OCI-M1 (cell line): ENCODE data around the gene MYH6.

Experiments used
- DNase-seq: peaks from one replicate; lab custom pipeline; 2025; lab: John Stamatoyannopoulos, UW

MYH6 gene

DNA sequence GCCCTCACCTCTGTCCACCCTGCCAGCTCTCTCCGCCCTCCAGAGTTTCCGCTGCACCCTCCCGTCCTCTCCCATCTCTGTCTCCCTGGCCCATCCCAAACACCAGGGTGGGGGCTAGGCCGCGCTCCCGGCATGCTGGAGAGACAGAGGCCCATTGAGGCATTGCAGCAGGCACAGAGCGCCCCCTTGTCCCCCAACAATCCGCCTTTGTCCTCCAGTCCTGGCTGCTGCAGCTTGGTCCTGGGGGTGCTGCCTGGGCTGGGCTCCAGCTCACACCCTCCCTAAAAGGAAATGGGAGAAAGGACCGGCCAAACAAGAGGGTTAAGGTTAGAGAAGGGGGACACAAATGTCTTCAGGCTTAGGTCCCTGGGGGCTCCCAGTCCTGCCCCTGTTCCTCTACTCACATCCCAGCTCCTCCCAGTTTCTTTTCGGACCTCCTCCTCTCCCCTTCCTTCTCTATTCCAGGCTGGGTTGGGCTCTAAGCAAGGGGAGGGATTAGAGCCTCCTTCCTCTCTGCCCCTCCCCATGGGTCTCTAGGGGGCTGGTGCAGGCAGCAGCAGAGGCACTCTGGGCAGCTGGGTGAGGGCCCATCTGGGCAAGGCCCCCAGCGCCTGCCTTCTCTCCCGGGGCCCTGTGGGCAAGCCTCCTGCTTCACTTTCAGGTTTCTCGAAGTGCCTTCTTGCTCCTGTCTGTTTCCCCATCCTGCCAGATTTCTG is 31.4 kb downstream of the MYH6 start, which contains the start of gene CMTM5:
Gene CMTM5 (plus strand): TSS at position 565 of the 716 bp plus-strand sequence. CDS start 206 bp downstream, outside the sequence.
- DNase-seq = no peak

DNA sequence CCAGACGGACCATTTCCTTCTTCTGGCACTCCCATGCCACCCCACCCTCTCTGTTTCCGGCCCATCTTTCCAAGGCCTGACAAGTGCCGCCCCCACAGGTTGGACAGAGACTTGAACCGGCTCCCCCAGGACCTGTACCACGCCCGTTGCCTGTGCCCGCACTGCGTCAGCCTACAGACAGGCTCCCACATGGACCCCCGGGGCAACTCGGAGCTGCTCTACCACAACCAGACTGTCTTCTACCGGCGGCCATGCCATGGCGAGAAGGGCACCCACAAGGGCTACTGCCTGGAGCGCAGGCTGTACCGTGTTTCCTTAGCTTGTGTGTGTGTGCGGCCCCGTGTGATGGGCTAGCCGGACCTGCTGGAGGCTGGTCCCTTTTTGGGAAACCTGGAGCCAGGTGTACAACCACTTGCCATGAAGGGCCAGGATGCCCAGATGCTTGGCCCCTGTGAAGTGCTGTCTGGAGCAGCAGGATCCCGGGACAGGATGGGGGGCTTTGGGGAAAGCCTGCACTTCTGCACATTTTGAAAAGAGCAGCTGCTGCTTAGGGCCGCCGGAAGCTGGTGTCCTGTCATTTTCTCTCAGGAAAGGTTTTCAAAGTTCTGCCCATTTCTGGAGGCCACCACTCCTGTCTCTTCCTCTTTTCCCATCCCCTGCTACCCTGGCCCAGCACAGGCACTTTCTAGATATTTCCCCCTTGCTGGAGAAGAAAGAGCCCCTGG is 32.4 kb downstream of the MYH6 start:
- no peak for DNase-seq

DNA sequence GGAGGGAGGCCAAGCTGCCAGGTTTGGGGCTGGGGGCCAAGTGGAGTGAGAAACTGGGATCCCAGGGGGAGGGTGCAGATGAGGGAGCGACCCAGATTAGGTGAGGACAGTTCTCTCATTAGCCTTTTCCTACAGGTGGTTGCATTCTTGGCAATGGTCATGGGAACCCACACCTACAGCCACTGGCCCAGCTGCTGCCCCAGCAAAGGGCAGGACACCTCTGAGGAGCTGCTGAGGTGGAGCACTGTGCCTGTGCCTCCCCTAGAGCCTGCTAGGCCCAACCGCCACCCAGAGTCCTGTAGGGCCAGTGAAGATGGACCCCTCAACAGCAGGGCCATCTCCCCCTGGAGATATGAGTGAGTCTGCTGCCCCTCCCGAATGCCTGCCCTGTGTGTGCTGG is 35.0 kb downstream of the MYH6 start:
- no peak for DNase-seq

DNA sequence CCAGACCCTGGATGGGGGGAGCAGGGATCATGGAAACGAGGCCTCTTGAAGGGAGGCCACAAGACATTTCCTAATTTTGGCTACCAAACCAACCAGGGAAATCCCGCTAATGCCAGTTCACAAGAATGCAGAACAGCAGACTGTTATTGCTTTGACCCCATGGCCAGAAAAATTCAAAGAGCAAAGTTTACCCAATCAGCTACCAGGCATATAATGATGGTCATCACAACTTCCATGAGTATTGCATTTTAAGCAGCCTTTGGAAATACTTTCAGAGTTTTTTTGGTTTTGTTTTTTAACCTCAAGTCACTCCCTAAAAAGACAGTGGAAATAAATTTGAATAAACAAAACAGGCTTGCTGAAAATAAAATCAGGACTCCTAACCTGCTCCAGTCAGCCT is 35.6 kb downstream of the MYH6 start, which contains the start of gene IL25:
Gene IL25 (plus strand): TSS at position 301 of the 400 bp plus-strand sequence.
- no peak for DNase-seq

DNA sequence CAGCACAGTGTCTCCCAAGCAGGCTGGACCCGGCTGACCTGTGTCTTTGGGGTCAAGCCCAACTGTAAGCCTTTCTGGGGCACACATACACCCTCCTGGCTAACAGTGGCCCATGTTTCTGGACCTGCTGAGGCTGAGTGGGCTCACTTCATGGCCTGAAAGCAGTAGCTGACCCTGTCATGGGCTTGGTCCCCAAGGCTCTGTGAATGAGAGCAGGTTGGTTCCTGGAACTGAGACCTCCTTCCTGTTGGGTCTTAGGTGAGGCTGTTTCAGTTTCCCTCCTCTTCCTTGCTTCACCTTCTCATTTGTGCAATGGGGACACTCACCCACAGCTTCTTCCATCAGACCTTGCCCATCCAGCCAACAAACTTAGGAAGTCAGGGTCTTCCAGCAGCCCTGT is 36.2 kb downstream of the MYH6 start:
- DNase-seq = no peak

DNA sequence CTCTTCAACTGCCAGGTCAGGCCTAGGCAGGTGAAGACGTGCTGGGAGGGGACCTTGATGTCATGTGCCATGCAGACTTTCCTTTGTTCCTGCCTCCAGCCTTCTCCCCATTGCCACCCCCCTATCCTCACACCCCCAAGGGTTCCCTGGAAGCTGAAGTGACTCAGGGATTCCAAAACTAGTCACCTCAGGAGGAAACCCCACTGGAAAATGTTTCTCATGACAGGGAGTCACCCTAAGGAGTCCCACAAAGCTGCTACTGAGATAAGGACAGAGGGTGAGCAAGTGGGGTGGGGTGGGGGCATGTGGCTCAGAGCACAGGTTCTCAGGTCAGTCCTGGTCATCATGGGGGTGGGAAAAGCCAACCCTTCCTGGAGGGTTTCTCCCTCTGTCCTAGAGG is 37.9 kb downstream of the MYH6 start:
- DNase-seq = no peak

DNA sequence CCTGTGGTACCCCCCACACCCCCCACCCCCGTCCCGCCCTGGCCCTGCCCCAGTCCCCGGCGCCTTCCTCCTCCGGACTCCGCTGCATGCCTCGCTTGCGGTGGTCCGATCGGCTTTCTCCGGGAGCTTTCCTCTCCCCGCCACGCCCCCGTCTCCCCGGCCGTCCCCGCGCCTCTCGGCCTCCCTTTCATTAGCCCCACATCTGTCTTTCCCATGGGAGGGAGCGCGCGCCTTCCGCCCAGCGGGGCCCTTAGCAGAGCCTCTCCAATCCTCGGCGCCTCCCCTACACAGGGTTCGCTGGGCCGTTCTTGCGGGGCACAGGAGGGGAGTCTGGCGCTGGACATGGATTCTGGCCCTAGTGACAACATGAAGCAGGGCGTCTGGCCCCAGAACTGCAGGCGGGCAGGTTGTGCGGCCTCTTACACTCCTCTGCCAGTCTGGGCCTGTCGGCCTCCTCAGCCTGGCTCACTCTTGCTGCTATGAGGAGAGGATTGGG is 41.6 kb downstream of the MYH6 start:
- no peak for DNase-seq

DNA sequence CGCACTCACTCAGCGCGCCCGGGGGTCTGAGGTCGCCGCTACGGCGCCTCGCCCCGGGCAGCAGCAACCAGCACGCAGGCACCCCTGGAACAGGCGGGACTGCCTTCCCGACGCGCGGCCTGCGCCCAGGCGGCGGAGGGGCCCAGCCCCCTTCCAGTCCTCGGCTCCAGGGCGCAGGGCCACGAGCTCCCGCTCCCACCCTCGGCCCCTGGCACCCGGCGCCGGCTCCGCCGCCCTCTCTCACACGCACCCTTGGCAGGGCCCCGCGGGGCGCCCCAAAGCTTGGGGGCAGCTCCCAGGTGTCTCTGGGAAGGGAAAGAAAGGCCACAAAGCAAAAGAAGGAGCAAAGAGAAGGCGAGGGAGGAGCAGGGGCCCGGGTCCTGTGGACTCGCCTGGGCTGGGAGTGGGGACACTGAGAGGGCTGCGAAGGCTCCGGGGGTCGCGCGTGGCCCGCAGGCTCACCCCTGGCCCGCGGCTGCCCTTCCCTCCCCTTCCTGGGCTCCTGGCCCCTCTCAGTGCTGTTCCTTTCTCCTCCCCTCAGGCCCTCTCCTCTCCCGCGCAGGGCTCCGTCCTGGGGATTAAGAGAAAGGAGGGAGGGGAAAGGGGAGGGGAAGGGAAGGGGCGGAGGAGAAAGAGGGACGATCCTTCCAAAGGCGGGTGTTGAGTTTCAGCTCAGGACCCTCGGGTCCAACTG is 42.2 kb downstream of the MYH6 start:
- DNase-seq = no peak

DNA sequence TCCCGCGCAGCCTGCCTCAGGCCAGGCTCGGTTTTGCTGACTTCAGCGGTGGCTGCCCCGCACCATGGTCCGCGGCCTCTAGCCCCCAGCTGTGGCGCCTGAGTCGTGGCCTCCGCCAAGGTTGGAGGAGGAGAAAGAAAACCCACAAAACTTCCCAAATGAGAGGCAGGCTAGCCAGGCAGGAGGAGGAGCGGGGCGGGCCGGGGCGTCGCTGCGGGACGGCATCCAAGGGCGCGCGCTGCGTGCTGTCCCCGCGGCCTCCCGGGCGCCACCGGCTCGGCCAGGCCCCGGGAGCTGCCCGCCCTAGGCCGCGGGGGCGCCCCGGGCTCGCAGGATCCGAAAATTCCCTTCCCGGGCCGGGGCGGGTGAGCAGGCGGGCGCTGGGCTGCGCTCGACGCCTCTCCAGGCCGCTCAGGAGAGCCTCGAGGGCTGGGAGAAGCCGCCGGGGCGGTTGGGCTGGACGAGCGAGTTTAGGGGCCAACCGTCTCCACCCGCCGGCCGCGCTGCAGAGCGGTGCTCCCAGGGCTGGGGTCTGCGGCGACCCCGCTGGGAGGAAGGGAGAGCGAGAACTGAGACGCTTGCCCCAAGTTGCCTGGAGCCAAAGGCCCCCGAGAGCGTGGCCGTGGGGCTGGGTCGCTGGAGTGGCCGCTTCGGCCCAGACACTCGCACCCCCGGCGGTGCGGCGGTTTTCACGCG is 42.9 kb downstream of the MYH6 start, which contains the start of gene EFS:
Gene EFS (minus strand): TSS at position 137 of the 696 bp plus-strand sequence. CDS start 147 bp downstream, outside the sequence.
- no peak for DNase-seq

DNA sequence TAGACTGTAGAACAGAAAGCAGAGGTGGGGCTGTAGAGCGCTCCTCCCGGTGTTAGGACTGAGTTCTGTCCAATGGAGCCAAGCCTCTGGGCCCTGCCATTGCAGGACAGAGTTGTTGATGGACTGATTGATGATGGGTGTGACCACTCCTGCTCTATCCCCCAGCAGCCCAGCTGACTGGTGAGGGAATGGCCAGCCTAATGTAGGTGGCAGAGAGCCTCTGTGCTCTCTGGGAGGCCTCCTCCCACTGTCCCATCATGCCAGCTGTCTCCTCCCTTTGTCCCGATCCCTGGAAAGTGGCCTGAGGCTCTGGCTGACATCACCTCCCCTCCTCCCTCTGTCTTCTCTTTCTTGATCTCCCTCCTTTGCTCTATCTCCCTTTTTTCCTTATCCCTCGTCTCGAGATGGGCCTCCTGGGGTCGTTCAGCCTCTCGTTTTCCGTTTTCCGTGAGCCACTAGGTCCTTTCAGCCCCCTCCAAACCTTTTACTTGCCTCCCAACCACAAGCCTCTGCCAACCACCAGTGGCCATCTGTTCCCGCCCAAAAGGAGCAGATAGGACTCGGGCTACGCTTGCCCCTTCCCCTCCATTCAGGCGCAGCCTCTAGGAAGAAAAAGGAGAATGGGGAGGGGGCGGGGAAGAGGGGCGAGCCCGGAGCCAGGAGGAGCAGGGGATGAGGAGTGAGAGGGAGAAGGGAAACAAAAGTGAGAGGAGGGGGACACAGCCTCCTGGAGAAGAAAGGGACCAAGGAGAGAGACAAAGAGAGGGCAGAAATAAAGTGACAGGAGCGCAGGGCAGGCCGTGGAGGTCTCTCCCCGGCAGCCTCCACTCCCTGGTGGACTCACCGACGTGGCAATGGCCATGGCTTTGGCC is 43.7 kb downstream of the MYH6 start:
- DNase-seq = no peak

DNA sequence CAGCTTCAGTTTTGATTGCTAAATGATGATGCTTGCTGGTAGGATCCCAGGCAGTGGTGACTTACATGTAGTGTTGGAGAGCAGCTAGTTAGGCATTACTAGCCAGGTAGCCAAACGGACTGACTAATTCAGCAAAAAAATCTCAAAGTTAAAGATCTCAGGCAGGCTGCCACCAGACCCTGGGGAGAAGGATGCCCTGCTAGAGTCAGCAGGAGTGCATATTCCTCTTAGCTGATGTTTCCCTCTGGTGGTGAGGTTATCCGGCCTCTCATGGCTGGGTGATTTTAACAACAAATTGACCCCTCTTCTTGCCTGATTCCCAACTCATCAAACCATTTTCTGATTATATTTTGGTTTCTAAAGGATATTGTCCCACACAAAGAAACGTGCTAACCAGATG is 45.9 kb downstream of the MYH6 start:
- peak; percentile 10 for DNase-seq

DNA sequence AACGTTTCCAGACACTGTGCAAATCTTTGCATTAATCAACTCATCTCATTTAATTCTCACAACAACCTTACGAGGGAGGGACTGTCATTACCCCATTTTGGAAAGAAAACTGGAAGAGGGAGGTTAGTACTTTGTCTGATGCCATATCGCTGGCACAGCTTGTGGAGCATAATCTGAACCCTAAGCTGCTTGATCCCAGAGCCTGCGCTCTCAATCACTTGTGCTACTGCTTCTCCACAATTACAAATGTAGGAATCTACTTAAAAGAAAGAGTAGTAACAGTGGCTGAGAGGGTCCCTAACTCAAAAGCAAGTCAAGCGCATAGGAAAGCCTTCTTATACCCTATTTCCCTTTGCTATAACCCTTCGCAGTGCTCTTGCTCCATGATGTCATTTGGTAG is 46.3 kb downstream of the MYH6 start:
- DNase-seq = no peak

DNA sequence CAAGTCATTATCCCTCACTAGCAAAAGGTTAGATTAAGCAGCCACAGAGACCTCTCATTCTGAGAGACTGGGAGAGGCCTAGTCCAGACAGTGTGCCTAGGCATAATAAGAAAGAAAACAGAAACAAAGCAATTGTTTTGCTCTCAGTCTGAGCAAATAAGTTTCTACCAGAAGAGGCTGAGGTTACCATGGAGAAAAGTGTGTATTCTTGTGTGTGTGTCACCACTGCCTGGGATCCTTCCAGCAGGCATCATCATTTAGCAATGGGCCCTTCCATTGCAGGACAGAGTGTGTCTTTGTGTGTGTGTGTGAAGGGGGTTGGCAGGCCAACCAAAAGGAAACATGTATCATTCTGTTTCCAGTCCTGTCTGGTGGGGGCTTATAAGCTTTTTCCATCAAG is 46.8 kb downstream of the MYH6 start:
- no peak for DNase-seq

DNA sequence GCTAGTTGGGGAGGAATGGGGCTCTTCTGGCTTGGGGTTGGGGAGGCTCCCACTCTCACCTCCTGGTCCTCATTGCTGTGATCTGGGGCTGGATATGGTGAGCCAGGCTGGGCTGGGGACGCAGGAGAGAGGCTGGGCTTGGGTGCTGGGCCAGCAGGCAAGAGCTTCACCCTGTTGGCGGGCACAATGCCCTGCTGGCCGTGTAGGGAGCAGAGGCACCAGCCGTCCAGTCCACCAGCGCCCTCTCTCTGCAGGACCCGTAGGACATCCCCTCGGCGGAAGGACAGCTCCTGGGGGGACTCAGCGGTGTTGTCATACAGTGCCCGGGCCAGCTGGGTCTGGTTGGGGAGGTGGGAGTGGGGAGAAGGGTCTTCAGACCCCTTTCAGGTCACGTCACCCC is 47.6 kb downstream of the MYH6 start:
- DNase-seq = no peak

DNA sequence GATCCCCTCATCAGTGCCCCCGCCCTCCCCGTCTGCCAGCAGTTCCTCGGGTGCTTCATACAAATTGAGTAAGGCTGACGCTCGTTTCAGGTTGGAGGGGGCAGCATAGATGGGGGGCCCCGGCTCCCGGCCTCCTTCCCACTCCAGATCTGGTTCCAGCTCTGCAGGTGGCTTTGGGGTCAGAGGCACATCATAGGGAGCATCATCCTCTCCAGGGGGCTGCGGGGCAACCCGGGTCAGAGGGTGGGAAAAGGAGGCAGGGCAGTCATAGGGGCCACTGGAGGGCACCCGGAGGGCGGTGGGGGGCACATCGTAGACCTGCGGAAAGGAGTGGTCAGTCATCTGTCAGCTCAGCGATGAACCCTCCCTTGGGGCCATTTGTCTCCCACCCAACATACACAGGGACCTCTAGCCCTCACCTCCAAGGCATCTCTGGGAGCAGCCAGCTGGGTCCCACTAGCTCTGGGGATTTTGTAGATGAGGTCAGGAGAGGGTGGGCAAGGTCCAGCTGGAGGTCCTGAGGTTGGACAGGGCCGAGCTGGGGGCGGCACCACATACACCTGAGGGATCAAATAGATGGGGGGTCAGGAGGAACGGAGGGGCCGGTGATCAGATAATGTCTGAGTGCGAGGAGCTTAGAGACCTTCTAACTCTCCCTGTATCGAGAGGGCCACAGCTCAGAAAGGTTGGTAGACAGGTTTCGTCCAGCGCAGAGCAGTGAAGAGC is 48.2 kb downstream of the MYH6 start:
- no peak for DNase-seq

DNA sequence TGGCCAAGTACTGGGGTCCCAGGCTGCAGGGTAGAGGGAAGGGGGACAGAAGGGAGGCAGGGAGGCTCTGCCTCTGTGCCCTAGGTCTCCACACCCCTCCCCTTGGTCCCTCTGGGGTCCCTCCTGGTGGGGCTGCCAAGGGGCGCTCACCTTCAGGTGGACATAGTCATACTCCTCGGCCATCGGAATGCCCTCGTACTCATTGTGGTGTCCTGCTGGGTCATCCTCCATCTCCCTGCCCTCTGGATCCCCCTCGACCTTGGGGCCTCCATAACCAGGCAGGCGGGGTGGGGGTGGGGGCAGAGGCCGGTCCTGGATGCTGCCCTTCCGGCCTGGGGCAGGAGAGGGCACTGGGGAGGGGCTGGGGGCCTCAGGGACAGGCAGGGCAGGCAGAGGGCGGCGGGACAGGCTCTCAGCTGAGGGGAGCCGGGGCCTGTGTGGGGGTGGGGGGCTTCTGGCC is 48.9 kb downstream of the MYH6 start:
- DNase-seq = no peak

DNA sequence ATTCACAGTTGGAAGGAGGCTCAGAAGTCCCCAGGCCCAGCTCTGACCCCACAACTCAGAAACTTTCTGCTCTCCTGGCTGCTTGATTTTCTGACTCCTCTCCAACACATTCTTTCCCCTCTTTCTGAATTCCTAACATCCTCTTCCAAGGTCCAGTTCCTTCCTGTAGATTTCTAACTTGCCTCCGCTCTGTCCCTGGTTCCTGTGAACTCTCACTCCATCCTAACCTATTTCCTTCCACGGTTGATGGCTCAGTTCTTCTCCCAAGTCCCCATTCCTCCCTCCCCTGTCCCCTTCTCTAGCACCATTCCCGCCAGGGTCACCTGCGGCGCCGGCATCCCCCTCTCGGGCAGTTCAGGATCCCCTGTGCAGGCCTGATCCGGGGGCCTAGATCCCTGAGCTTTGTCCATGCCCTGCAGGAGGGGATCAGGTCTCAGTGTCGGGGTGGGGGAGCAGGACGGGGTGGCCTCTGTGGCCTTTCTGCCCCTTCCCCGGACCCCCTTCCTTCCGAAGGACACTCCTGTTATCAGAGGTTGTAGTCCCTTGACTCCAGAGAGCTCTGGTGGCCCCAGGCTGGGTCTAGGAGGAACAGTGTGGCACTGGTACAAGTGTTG is 49.4 kb downstream of the MYH6 start:
- no peak for DNase-seq

DNA sequence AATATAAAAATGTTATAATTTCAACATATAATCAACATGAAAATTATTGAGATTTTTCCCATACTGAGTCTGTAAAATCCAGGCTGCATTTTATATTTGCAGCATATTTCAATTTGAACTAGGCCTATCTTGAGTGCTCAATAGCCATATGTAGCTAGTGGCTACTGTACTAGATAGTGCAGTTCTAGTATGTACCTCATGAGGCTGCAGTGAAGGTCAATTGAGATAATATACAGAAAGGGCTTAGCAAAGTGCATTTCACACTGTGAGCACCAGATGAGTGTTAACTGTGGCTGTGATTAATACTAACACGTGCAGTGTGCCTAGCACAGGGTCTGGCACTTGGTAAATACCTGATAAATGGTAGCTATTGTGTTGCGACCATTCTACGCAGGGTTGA is 50.0 kb downstream of the MYH6 start:
- peak; percentile 6 for DNase-seq

DNA sequence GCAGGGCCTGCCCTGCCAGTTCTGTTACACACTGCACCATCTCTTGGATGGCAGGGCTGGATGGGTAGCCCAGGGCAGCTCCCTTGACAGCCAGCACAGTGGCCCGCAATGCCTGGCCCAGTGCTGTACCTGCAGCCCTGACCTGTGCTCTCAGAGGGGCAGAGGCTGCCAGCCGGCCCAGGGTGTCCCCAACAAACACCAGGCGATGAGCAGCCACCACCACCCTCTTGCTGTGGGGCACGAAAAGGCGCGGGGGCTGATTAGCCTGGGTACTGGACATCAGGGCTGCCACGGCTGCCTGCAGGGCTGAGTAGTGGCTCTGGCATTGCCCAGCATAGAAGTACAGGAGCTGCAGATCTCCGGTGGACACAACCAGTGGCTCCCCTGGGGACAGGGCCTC is 50.8 kb downstream of the MYH6 start:
- DNase-seq = no peak

DNA sequence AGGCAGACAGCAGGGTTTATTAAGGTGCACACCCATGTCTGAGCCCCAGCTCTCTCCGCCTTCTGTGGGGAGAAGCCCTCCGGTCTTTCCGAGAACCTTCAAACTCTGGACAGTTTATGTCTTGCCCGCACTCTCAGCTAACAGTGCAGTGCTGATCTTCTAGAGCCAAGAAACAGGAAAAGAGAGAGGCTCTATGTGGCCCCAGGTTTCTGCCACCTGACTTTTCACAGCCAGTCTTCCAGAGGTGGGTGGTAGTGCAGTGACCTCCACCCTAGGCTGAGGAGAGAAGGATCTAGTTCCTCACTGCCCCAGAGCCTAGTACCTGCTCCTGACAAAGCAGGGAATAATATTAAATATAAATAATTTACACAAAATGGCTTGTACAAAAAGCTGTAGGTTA is 51.4 kb downstream of the MYH6 start:
- no peak for DNase-seq
